GM18873 (cell line): ENCODE results near the gene SSBP1.
"Not testable (repeated sequence)": the region's sequence is repeated elsewhere in the genome, so short reads cannot be mapped to it uniquely, and the experiment has no call there.

Experiments
- ATAC-seq: cut with Tn5 transposase; IDR thresholded peaks from one replicate; pipeline ENCODE4 v1.9.1; 2021; ENCODE audit warnings: mild to moderate bottlenecking, moderate library complexity, moderate number of reproducible peaks; ENCODE audit not compliant: unreplicated experiment, low FRiP score

Gene SSBP1

DNA sequence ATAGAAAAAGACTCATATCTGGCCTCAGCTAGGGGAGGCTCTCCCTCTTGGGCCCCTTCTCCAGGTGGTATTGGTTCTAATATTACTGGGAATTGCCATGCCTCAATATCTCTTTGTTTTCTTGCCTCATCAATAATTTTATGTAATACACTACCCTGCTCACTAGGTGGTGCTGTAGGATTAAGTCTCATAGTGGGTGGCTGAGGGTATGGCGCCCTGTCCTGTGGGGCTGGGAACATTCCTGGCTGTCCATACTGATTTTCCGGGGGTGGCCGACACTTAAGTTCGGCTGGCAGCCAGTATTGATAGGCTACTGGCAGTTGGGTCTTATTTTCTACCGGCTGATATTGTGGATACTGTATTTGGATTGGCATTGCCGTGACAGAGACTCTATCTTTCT, 16.8 kb downstream of the SSBP1 start:
- ATAC-seq, result no peak

DNA sequence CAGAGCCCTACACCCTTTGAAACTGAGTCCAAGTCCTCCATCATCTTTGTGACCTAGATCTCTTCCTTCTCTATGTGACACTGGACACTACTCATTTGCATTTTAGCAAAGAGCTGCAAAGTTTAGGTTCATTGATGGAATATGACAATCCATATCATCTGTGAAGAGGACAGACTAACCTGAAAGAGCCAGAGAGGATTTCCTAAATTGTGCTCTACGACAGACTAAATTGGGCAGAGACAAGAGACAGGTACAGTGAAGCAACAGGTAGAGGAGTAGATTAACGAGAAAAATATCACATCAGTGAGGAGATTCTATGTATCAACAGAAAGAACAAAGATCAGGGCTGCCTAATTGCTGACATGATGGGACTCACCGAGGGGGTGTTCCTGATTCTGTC, 25.6 kb downstream of the SSBP1 start, which contains the start of gene TAS2R3:
TAS2R3 (plus strand) TSS at position 301 of the 400 bp plus-strand sequence; CDS start at position 363, 62 bp downstream.
- ATAC-seq, result no peak

DNA sequence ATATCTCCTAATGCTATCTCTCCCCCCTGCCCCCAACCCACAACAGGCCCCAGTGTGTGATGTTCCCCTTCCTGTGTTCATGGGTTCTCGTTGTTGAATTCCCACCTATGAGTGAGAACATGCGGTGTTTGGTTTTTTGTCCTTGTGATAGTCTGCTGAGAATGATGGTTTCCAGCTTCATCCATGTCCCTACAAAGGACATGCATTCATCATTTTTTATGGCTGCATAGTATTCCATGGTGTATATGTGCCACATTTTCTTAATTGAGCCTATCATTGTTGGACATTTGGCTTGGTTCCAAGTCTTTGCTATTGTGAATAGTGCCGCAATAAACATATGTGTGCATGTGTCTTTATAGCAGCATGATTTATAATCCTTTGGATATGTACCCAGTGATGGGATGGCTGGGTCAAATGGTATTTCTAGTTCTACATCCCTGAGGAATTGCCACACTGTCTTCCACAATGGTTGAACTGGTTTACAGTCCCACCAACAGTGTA, 32.0 kb downstream of the SSBP1 start:
- ATAC-seq, result not testable (repeated sequence)

DNA sequence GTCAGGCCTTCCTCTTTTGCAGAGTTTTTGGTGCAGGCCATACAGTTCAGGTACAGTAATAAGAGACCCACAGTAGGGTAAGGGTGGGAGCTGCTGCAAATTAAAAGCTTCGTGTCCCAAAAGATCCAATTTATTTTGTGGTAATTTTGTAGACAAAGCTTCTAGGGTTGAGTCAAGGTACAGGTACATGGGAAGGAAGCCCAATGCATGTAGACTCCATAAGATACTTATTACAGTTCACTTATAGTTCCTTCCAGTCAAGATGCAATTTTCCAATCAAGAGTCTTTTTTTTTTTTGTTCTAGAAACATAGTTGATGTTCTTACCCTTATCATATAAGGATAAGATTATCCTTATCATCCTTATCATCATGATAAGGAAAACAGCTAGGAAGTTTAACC, 38.2 kb downstream of the SSBP1 start, which contains the start of gene TAS2R4:
TAS2R4 (plus strand) TSS at position 301 of the 400 bp plus-strand sequence. CDS start 1,815 bp downstream, outside the sequence.
- ATAC-seq, result no peak

DNA sequence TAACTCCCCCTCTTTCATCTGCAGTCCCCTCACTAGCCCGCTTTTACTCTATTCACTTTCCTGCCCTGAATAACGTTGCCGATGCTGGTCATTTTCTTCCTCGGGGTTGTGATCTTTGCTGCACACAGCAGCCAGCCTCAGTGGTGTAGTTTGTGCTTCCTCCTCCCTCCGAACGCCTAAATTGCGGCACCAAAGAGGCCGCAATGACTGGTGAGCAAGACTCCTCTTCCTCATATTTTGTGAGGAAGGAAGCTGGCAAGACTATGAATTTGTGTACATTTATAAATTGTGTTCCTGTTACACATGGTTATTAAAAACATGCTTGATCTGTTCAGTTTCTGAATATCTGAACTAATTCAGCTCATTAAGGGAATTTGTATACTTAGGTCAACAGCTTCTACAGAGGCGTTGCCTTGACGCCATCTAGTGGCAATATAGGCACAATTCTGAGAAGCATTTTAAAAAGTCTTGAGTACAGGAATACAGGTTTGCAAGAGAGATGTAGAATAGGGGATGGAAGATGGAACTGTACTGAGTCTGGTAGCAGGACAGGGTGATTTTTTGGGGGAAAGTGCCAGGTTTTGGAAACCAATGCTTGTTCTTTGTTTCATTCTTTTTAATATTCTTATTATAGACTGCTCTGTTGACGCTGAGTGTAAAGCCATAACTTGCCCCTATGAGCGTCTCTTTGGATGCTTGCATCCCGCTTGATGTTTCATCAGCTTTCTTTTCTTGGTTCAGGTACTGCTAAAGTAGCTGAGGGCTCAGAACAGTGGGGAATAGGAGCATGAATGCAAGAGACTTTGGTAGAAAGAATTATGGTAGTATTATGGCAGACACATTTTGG, 47.8 kb downstream of the SSBP1 start:
- ATAC-seq, result no peak

DNA sequence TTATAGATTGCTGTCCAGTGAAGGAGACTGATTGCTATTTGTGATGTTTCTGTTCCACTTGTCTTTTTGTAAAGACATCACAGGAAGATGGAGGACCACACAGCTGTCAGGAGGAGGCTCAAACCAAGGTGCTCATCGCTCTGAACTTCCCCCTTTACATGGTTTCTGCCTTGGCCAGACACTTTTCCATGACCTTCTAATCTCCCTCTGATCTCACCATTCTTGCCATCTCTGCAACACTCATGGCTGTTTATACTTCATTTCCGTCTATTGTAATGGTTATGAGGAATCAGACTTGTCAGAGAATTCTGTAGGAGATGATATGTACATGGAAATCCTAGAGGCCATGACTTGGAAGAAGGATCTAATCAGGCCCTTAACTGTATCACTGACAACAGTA, 50.1 kb downstream of the SSBP1 start:
- no peak for ATAC-seq

DNA sequence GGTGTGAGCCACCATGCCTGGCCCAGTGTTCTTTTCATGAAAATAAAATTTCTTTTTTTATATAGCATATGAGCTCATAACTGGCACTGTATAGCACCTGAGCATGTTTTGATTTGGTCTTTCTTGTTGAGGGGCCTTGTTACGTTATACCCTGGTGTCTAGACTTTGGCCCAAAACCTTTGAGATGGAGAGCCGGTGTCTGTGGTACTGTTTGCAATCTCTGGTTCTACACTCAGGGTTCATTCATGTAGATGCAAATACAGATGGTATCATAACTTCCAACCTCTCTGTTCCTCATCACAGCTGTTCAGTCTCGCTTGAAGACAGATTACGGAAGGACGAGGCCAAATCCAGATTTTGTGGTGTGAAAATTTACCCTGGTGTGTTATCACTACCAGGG, 51.8 kb downstream of the SSBP1 start, which contains the start of gene TAS2R5:
TAS2R5 (plus strand) TSS at position 301 of the 400 bp plus-strand sequence. CDS start 145 bp downstream, outside the sequence.
- no peak for ATAC-seq

DNA sequence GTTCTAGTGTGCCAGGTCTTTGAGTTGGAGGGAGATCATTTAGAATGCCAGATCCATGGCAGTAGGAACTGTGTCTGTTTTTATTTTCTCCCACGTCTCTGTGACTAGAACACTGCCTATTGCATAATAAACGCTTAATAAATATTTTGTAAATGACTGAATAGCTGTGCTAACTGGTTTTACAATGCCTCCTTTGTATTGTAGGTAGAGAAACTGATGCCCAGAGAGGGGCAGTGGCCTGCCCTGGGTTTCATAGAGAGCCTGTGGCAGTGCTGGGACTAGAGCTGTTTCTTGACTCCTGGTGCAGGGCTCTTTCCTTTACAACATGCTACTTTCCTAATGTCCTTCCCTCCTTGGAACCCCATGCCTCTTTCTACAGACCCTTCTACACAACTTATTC, 54.4 kb downstream of the SSBP1 start:
- ATAC-seq, result no peak
